HG03442 (cell line): Measurements from ENCODE around the gene MCMBP.
"Not testable (repeated sequence)": the region's sequence is repeated elsewhere in the genome, so short reads cannot be mapped to it uniquely, and the experiment has no call there.

Experiments used
- ATAC-seq: cut with Tn5 transposase; IDR thresholded peaks from one replicate; pipeline ENCODE4 v1.9.1; 2021; ENCODE audit warnings: mild to moderate bottlenecking, moderate library complexity; ENCODE audit not compliant: unreplicated experiment

Gene MCMBP

GRCh38 chr10:119831656-119832055 lies 41.0 kb downstream of the MCMBP start:
- no peak for ATAC-seq

GRCh38 chr10:119830851-119831250 lies 41.8 kb downstream of the MCMBP start:
- ATAC-seq, result no peak

- no peak for ATAC-seq
Observed at GRCh38 chr10:119829429-119829828, 43.2 kb downstream of the MCMBP start.

- ATAC-seq, result no peak
Observed at GRCh38 chr10:119827430-119827829, 45.2 kb downstream of the MCMBP start.

- ATAC-seq, result no peak
Observed at GRCh38 chr10:119826771-119827170, 45.9 kb downstream of the MCMBP start.

- ATAC-seq, result no peak
Observed at GRCh38 chr10:119824299-119824698, 48.3 kb downstream of the MCMBP start.

- ATAC-seq, result no peak
Observed at GRCh38 chr10:119821182-119821581, 51.5 kb downstream of the MCMBP start.

GRCh38 chr10:119818889-119819270 lies 53.8 kb downstream of the MCMBP start:
- no peak for ATAC-seq

- ATAC-seq, result no peak
Observed at GRCh38 chr10:119817991-119818888, 54.4 kb downstream of the MCMBP start.

- no peak for ATAC-seq
Observed at GRCh38 chr10:119815671-119816070, 57.0 kb downstream of the MCMBP start.

GRCh38 chr10:119812684-119813083 lies 60.0 kb downstream of the MCMBP start:
- ATAC-seq, result no peak

GRCh38 chr10:119811122-119811521 lies 61.5 kb downstream of the MCMBP start:
- ATAC-seq, result no peak

- ATAC-seq, result peak; percentile 70
Observed at GRCh38 chr10:119807960-119808697, 64.5 kb downstream of the MCMBP start.

- no peak for ATAC-seq
Observed at GRCh38 chr10:119806334-119807130, 66.1 kb downstream of the MCMBP start.

- ATAC-seq, result no peak
Observed at GRCh38 chr10:119805702-119806230, 66.9 kb downstream of the MCMBP start.

- ATAC-seq, result no peak
Observed at GRCh38 chr10:119803264-119803663, 69.4 kb downstream of the MCMBP start.

GRCh38 chr10:119801998-119802538 lies 70.6 kb downstream of the MCMBP start:
- ATAC-seq, result no peak

GRCh38 chr10:119801176-119801575 lies 71.5 kb downstream of the MCMBP start:
- ATAC-seq, result no peak

GRCh38 chr10:119796039-119796438 lies 76.6 kb downstream of the MCMBP start:
- ATAC-seq, result no peak

GRCh38 chr10:119795101-119795500 lies 77.5 kb downstream of the MCMBP start:
- not testable (repeated sequence) for ATAC-seq
